IPS-NIHi11 (cell line): ENCODE results near the gene CFAP46.
A peak's percentile ranks its signal among the peaks of the same experiment; 100 is the strongest.
"Not testable (repeated sequence)": the region's sequence is repeated elsewhere in the genome, so short reads cannot be mapped to it uniquely, and the experiment has no call there.

ENCODE experiments used
- DNase-seq: peaks from one replicate; pipeline ENCODE4 v3.0.0; 2012; ENCODE audit warnings: mixed read lengths, low spot score

The CFAP46 gene

GRCh38 chr10:132843276-132843675 is 99.1 kb downstream of the CFAP46 start:
- not testable (repeated sequence) for DNase-seq

DNA sequence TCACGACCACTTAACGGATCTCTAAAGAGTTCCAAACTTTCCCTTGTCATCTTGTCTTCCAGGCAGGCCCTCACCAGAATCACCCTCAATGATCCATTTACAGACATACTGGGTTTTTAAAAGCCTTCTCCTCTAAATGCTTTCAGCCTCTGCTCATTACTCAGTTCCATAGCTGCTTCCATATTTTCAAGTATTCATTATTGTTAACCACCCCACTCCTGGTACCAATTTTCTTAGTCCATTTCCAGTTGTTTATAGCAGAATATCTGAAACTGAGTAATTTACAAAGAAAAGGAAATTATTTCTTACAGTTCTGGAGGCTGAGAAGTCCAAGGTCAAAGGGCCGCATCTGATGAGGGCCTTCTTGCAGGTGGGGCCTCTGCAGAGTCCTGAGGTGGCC is 100.0 kb downstream of the CFAP46 start:
- no peak for DNase-seq

GRCh38 chr10:132841615-132841975 is 100.8 kb downstream of the CFAP46 start:
- peak; percentile 2 for DNase-seq

GRCh38 chr10:132840698-132841614 is 101.4 kb downstream of the CFAP46 start:
- DNase-seq = no peak

GRCh38 chr10:132839061-132839460 is 103.3 kb downstream of the CFAP46 start:
- peak; percentile 4 for DNase-seq

- peak; percentile 3 for DNase-seq
These were observed 103.9 kb downstream of the CFAP46 start for GRCh38 chr10:132838346-132838970.

- DNase-seq = peak; percentile 47
These were observed 104.5 kb downstream of the CFAP46 start for GRCh38 chr10:132837905-132838304.

DNA sequence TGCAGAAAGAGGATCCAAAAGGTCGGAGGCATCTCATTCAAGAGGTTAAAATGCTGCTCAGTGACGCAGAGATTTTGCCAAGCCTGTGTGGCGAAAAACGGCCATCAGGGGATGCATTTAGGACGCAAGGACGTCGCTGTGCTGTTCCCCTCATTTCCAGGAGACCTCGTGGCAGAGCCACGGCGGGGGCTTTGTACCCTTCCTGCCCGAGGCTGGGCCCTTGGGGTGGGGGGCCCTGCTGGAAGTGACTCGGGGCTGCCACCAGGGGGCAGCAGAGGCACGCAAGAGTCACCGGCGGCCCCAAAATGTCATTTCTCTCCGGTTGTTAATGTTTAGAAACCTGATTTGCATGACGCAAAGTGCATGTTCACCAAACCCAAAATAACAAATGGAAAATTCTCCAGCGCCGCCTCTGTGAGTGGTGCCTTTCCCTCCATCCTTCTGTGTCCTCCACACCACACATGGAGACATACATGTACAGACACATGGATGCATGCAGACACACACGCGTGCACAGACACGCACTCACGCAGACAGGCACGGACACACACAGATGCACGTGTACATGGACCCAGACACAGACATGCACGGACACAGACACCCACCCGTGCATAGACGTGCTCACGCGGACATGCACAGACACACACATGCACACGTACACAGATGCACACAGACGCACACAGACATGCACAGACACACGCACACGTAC is 105.4 kb downstream of the CFAP46 start:
- peak; percentile 95 for DNase-seq

DNA sequence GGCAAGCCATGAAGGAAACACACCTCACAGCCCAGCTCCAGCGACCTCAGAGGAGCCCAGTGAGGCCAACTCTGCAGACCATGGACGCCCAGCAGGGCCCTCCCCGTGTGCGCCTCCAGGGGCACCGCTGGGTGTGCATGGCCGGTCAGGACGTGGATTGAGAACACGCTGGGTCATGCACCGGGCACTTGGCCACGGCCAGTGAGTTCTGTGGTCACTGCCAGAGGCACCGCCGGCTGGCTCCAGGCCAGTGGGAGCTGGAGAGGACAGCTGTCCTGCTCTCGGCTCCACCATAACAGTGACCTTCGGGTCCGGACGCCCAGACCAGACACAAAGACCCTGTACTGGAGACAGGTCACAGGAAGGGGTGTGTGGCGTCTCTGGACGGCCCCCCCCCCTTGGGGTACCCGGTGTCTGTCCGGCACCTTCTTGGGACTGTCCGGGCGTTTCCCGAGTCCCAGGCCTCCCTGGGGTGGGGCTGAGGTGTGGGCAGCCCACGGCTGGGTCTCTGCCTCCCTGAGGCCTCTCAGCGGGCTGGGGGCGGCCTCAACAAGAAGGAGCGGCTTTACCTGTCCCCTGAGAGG is 106.0 kb downstream of the CFAP46 start:
- DNase-seq = peak; percentile 50

- DNase-seq = peak; percentile 65
These were observed 106.5 kb downstream of the CFAP46 start for GRCh38 chr10:132835848-132836233.

- peak; percentile 4 for DNase-seq
These were observed 107.2 kb downstream of the CFAP46 start for GRCh38 chr10:132834891-132835847.

DNA sequence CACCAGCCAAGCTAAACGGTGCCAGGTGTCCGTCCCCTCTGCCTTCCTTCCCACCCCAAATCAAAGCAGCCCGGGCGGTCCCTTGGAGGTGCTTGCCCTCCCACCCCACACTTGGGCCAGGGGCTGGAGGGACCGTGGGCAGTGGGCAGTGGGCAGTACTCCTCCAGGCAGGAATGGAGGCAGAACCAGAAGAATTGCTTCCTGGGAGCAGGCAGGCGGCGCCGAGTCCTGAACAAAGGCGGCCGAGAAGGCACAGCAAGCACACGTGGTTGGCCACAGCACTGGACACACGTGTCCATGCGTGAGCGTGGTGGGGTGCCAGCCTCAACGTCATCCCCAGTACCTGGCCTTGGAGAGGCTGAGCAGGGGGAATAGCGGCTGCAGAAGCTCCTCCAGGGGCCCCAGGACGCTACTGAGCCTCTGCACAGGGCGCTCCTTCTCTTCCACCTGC is 108.0 kb downstream of the CFAP46 start:
- no peak for DNase-seq

DNA sequence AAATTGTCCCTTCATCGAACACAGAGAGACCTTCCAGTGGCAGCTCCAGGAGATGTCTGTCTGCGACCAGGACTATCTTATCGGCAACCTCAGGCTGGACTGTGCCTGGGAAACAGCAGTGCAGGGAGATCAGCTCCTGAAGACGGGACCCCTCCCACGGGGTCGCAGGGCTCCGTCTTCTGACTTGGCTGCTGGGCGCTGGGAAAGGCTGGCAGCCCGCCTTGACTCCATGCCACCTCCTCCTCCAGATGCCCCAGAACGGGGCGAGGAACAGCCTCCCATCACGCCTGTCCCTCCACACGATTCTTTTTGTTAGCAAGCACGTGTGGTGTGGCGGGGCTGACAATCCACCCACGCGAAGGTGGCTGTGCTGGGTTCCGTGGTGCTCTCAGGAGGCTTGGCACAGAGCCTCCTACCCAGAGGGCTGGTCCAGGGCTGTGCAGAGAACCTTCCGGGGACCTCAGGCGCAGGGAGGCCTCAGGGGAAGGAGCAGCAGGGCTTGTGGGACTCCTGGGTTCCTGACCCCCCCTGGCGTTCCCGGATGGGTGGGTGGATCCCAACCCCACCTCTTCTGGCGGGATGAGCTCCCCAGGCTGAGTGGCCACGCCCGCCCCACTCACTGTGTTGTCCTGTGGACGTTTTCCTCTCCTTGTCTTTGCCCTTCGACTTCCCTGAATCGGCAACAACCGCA is 108.8 kb downstream of the CFAP46 start:
- DNase-seq = peak; percentile 5

GRCh38 chr10:132832186-132832969 is 110.0 kb downstream of the CFAP46 start:
- DNase-seq = no peak

GRCh38 chr10:132829403-132829802 is 113.0 kb downstream of the CFAP46 start:
- DNase-seq = peak; percentile 14

DNA sequence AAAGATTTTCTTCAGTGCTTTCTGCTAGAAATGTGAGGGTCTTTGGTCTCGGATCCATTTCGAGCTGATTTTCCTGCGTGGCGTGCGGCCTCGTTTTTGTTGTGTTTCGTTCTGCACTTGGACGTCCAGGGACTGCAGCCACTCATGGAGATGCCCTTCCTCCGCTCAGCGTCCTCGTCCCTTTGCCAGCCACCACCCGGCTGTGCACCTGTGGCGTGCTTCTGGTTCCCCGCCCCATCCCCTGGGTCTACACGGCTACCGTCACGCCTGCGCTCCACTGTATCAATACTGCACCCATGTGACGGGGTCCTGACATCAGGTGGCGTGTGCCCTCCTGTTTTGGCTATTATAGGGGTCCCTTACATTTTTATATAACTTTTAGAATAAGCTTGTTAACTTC is 113.7 kb downstream of the CFAP46 start:
- DNase-seq = no peak

- DNase-seq = peak; percentile 2
These were observed 114.4 kb downstream of the CFAP46 start for GRCh38 chr10:132827861-132828539.

DNA sequence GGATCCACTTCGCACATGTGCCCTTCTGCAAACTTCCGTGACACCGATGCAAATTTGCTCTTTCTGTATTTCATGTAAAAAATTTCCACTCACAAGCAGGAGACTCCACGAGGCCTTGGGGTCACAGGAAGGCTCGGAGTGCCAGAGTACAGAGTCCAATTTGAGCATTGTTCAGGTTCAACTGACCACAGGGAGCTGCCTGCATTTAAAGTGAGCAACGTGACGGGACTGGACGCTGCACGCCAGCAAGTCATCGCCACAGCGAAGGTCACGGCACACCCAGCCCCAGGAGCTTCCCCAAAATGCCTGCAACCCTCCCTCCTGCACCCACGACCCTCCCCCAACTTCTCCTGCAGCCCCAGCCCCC is 115.0 kb downstream of the CFAP46 start:
- DNase-seq = peak; percentile 4
